ELR (cell line): ENCODE data around the gene PIP5KL1.

Experiments used
- DNase-seq: peaks from one replicate; pipeline ENCODE4 v3.0.0-alpha.2; 2015; ENCODE audit warnings: low read depth

The PIP5KL1 gene

GRCh38 chr9:127870887-127871286, 59.7 kb downstream of the PIP5KL1 start:
- no peak for DNase-seq
